WERI-Rb-1 (cell line): ENCODE measurements around the gene DARS1.
A peak's percentile ranks its signal among the peaks of the same experiment; 100 is the strongest.

Experiments used
- DNase-seq: peaks from one replicate; pipeline ENCODE4 v3.0.0-alpha.2; 2020
- H3K27ac ChIP-seq: fragments of 250-450 bp; sonication (Bioruptor Pico); 2 replicates; pipeline ENCODE4 v1.5.1; 2020; ENCODE audit warnings: mild to moderate bottlenecking, moderate library complexity
- H3K27me3 ChIP-seq: fragments of 250-450 bp; sonication (Bioruptor Pico); 2 replicates; pipeline ENCODE4 v1.5.1; 2021; ENCODE audit warnings: mild to moderate bottlenecking, low read depth, moderate library complexity; ENCODE audit not compliant: insufficient read depth, severe bottlenecking
- H3K36me3 ChIP-seq: fragments of 250-450 bp; sonication (Bioruptor Pico); 2 replicates; pipeline ENCODE4 v1.5.1; 2020; ENCODE audit warnings: mild to moderate bottlenecking, moderate library complexity
- H3K4me3 ChIP-seq: 2 replicates; pipeline ENCODE4 v1.5.1; 2011; ENCODE audit warnings: low read depth, mild to moderate bottlenecking, control low read depth, low read length
- H3K9me3 ChIP-seq: fragments of 250-450 bp; sonication (Bioruptor Pico); 2 replicates; pipeline ENCODE4 v1.5.1; 2021; ENCODE audit warnings: mild to moderate bottlenecking, moderate library complexity; ENCODE audit not compliant: severe bottlenecking
- TF ChIP-seq, protein P1 (sequence below): IDR thresholded peaks from 2 replicates; pipeline ENCODE4 v1.5.1; 2011; ENCODE audit warnings: low read depth, mild to moderate bottlenecking, control low read depth, inconsistent platforms, low read length

The DARS1 gene

DNA sequence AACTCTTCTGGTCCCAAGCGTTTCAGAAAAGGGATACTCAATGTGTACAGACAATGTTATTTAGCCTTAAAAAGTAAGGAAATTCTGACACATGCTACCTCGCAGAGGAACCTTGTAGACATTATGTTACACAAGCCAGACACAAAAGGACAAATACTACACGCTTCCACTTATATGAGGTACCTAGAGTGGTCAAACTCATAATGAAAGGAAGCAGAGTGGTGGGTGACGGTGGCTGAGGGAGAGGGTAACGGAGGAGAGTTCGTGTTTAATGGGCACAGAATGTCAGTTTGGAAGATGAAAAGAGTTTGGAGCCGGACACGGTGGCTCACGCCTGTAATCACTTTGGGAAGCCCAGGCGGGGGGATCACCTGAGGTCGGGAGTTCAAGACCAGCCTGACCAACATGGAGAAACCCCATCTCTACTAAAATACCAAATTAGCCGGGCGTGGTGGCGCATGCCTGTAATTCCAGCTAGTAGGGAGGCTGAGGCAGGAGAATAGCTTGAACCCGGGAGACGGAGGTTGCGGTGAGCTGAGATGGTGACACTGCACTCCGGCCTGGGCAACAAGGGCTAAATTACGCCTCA lies 110.6 kb downstream of the DARS1 start:
- no peaks in the 10 kb centered on the region for H3K9me3 ChIP-seq
- H3K27me3 ChIP-seq, result no peaks in the 10 kb centered on the region
- peaks cover 52% of the 10 kb centered on the region for H3K36me3 ChIP-seq
- TF ChIP-seq, protein P1, sequence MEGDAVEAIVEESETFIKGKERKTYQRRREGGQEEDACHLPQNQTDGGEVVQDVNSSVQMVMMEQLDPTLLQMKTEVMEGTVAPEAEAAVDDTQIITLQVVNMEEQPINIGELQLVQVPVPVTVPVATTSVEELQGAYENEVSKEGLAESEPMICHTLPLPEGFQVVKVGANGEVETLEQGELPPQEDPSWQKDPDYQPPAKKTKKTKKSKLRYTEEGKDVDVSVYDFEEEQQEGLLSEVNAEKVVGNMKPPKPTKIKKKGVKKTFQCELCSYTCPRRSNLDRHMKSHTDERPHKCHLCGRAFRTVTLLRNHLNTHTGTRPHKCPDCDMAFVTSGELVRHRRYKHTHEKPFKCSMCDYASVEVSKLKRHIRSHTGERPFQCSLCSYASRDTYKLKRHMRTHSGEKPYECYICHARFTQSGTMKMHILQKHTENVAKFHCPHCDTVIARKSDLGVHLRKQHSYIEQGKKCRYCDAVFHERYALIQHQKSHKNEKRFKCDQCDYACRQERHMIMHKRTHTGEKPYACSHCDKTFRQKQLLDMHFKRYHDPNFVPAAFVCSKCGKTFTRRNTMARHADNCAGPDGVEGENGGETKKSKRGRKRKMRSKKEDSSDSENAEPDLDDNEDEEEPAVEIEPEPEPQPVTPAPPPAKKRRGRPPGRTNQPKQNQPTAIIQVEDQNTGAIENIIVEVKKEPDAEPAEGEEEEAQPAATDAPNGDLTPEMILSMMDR, result no peak
- H3K4me3 ChIP-seq, result peak overlapping the region; percentile 79
- no peak for DNase-seq
- no peak overlapping the region for H3K27ac ChIP-seq

DNA sequence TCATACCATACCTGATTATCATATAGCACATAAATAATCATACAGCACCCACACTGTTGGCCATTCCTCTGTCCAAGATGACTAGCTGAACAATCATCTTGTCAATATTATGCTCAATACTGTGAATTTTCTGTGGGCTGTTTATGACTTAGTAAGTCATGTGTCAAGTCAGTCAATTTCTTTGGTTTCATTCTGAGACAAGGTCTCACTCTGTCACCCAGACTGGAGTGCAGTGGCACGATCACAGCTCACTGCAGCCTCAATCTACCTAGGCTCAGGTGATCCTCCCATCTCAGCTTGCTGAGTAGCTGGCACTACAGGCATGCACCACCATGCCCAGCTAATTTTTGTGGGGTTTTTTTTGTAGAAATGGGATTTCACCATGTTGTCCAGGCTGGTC lies 114.9 kb downstream of the DARS1 start:
- Histone ChIP-seq H3K4me3 (no peak overlapping the region), H3K27ac (no peak overlapping the region), H3K27me3 (no peaks in the 10 kb centered on the region), H3K36me3 (peaks cover 89% of the 10 kb centered on the region), H3K9me3 (no peaks in the 10 kb centered on the region)
- TF ChIP-seq, protein P1, result no peak
- no peak for DNase-seq

DNA sequence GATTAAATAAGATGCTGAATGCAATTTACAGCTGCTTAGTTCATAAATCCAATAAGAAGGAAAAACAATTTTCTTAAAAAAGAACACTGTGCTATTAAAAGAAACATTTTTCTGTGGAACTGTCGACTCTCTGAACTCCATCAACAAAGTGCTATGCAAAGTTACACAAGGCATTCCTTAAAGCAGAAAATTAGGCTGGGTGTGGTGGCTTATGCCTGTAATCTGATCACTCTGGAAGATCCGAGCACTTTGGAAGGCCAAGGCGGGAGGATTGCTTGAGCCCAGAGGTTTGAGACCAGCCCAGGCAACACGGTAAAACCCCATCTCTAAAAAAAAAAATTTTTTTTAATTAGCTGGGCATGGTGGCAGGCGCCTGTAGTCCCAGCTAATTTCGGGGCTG lies 122.2 kb downstream of the DARS1 start:
- Histone ChIP-seq H3K9me3 (no peaks in the 10 kb centered on the region), H3K4me3 (no peak overlapping the region), H3K27me3 (no peaks in the 10 kb centered on the region), H3K36me3 (peaks cover 92% of the 10 kb centered on the region), H3K27ac (no peak overlapping the region)
- TF ChIP-seq, protein P1, result no peak
- no peak for DNase-seq

DNA sequence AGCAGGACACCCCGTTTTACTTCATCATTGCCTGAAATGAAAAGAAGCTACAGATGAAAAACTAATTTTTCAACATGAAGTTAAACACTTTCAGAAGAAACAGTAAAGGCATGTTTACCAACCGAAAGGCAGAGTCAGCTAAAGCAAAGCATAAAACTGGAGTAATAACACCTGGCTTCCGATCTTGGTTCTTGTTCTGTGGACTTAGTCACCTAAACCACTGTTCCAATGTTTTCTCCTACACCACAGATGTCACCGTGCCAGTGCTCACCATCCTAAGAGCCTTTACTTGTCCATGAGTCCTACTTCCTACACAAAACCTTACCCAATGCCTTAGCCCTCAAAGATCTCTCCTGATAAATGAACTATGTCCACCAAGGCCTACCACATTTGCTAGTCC lies 122.7 kb downstream of the DARS1 start:
- H3K36me3 ChIP-seq, result peaks cover 93% of the 10 kb centered on the region
- DNase-seq, result no peak

More for the DNA sequence above, 122.7 kb downstream of the DARS1 start:
- Histone ChIP-seq H3K27me3 (no peaks in the 10 kb centered on the region), H3K9me3 (no peaks in the 10 kb centered on the region), H3K27ac (no peak overlapping the region), H3K4me3 (no peak overlapping the region)
- TF ChIP-seq, protein P1, result no peak
